GM12801 (cell line): ENCODE data around the gene SCARF2.

Source experiments
- CTCF ChIP-seq: IDR thresholded peaks from one replicate; pipeline ENCODE4 v1.5.1; 2011; ENCODE audit warnings: control low read depth; ENCODE audit not compliant: insufficient read length; ENCODE audit errors: extremely low read depth

SCARF2 gene

GRCh38 chr22:20471126-20471833 is 33.7 kb upstream of the SCARF2 start:
- no peak for TF ChIP-seq CTCF

- TF ChIP-seq CTCF = no peak
These were observed 31.7 kb upstream of the SCARF2 start for GRCh38 chr22:20469110-20469868.

- TF ChIP-seq CTCF = no peak
These were observed 29.2 kb upstream of the SCARF2 start for GRCh38 chr22:20466659-20467379.

- no peak for TF ChIP-seq CTCF
These were observed 28.1 kb upstream of the SCARF2 start for GRCh38 chr22:20465759-20466077.

DNA sequence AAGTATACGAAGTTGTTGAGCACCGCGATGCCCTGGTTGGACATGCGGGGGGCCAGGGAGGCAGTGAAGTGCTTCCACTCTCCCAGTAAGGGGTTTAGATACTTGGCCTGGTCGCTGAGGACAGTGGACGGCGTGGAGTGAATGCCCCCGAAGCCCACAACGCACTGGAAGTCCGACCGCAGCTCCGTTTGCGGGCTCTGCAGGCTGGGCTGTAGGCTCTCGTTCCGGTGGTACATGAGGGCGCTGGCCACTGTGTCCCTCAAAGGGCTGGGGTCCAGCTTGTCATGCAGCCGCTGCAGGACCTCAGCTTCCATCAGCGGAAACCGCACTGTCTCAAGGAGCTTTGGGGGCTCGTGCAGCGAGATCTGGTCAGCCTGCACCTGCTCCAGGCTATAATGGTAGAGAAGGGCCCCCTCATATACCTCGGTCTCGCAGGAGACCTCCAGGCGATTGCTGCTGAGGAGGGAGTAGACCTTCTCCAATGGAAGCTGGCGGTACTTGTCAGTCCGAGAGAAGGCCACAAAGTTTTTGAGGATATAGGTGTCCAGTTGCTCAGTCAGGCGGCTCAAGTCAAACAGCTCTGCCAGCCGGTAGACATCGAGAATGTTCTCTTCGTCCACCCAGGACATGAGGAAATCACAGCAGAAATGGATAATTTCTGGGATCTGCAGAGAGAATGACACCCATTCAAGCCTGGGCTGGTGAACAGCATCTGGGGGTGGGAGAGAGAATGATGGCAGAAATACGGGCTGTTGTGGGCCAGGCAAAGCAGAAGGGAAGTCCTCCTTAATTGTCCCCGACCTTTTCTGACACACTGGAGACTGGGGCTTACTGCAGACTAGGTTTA is 27.5 kb upstream of the SCARF2 start:
- TF ChIP-seq CTCF = no peak

GRCh38 chr22:20464096-20464614 is 26.5 kb upstream of the SCARF2 start:
- no peak for TF ChIP-seq CTCF
